WERI-Rb-1 (cell line): ENCODE data around the gene PRR5.
"Not testable (repeated sequence)": the region's sequence is repeated elsewhere in the genome, so short reads cannot be mapped to it uniquely, and the experiment has no call there.

Source experiments
- DNase-seq: peaks from one replicate; pipeline ENCODE4 v3.0.0-alpha.2; 2020
- H3K27ac ChIP-seq: fragments of 250-450 bp; sonication (Bioruptor Pico); 2 replicates; pipeline ENCODE4 v1.5.1; 2020; ENCODE audit warnings: mild to moderate bottlenecking, moderate library complexity
- H3K27me3 ChIP-seq: fragments of 250-450 bp; sonication (Bioruptor Pico); 2 replicates; pipeline ENCODE4 v1.5.1; 2021; ENCODE audit warnings: mild to moderate bottlenecking, low read depth, moderate library complexity; ENCODE audit not compliant: insufficient read depth, severe bottlenecking
- H3K36me3 ChIP-seq: fragments of 250-450 bp; sonication (Bioruptor Pico); 2 replicates; pipeline ENCODE4 v1.5.1; 2020; ENCODE audit warnings: mild to moderate bottlenecking, moderate library complexity
- H3K4me3 ChIP-seq: 2 replicates; pipeline ENCODE4 v1.5.1; 2011; ENCODE audit warnings: low read depth, mild to moderate bottlenecking, control low read depth, low read length
- H3K9me3 ChIP-seq: fragments of 250-450 bp; sonication (Bioruptor Pico); 2 replicates; pipeline ENCODE4 v1.5.1; 2021; ENCODE audit warnings: mild to moderate bottlenecking, moderate library complexity; ENCODE audit not compliant: severe bottlenecking
- CTCF ChIP-seq: IDR thresholded peaks from 2 replicates; pipeline ENCODE4 v1.5.1; 2011; ENCODE audit warnings: low read depth, mild to moderate bottlenecking, control low read depth, inconsistent platforms, low read length

Gene PRR5

GRCh38 chr22:44669561-44669976 lies 32.4 kb upstream of the PRR5 start:
- DNase-seq, result peak; percentile 58

GRCh38 chr22:44670220-44670988 lies 31.6 kb upstream of the PRR5 start:
- no peak for DNase-seq
- TF ChIP-seq CTCF, result no peak
- no peak overlapping the region for H3K4me3 ChIP-seq
- H3K27me3 ChIP-seq, result no peaks in the 10 kb centered on the region
- no peaks in the 10 kb centered on the region for H3K36me3 ChIP-seq
- no peaks in the 10 kb centered on the region for H3K9me3 ChIP-seq
- H3K27ac ChIP-seq, result no peak overlapping the region

More at GRCh38 chr22:44669561-44669976, 32.4 kb upstream of the PRR5 start:
- no peak overlapping the region for H3K27ac ChIP-seq
- peak overlapping the region; percentile 44 for H3K4me3 ChIP-seq
- no peaks in the 10 kb centered on the region for H3K36me3 ChIP-seq
- TF ChIP-seq CTCF, result peak; percentile 94
- H3K27me3 ChIP-seq, result no peaks in the 10 kb centered on the region
- no peaks in the 10 kb centered on the region for H3K9me3 ChIP-seq

- no peak overlapping the region for H3K4me3 ChIP-seq
- no peaks in the 10 kb centered on the region for H3K27me3 ChIP-seq
- no peak for TF ChIP-seq CTCF
- no peak overlapping the region for H3K27ac ChIP-seq
- DNase-seq, result no peak
- H3K9me3 ChIP-seq, result no peaks in the 10 kb centered on the region
- H3K36me3 ChIP-seq, result no peaks in the 10 kb centered on the region
These were observed 30.3 kb upstream of the PRR5 start for GRCh38 chr22:44671742-44672141.

DNA sequence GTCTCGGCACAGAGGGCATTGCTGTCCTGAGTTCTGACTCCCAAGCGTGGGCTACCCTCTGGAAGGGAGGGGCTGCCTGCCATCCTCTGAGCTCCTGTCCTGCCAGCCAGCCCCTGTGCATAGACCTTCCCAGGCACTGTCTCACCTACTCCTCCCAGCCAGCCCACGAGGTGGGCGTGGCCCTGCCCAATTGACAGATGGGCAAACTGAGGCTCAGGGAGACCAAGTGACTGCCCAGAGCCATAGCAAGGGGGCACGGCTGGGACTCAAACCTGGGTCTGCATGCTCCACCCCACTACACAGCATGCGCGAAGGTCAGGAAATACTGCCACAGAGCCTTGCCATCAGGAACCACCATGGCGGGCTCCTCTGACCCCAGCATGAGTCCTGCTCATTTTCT lies 29.4 kb upstream of the PRR5 start:
- no peak for TF ChIP-seq CTCF
- no peaks in the 10 kb centered on the region for H3K27me3 ChIP-seq
- H3K9me3 ChIP-seq, result no peaks in the 10 kb centered on the region
- H3K36me3 ChIP-seq, result no peaks in the 10 kb centered on the region
- no peak overlapping the region for H3K27ac ChIP-seq
- no peak overlapping the region for H3K4me3 ChIP-seq
- DNase-seq, result no peak

GRCh38 chr22:44673406-44673805 lies 28.6 kb upstream of the PRR5 start:
- Histone ChIP-seq H3K27ac (no peak overlapping the region), H3K9me3 (no peaks in the 10 kb centered on the region), H3K27me3 (no peaks in the 10 kb centered on the region), H3K4me3 (no peak overlapping the region), H3K36me3 (no peaks in the 10 kb centered on the region)
- DNase-seq, result no peak
- no peak for TF ChIP-seq CTCF

DNA sequence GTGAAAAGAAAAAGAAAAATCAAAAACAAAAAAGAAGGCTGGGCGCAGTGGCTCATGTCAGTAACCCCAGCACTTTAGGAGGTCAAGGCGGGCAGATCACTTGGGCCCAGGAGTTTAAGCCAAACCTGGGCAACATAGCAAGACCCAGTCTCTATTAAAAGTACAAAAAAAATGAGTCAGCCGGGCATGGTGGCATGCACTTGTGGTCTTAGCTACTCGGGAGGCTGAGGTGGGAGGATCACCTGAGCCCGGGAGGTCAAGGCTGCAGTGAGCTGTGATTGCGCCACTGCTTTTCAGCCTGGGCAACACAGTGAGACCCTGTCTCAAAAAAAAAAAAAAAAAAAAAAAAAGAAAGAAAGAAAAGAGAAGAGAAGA lies 26.0 kb upstream of the PRR5 start:
- DNase-seq, H3K36me3 ChIP-seq, H3K4me3 ChIP-seq, H3K27me3 ChIP-seq, H3K9me3 ChIP-seq, H3K27ac ChIP-seq: not testable (repeated sequence)
